Right kidney (tissue), 1 donor: ENCODE results near the gene LGALSL.
"Not testable (repeated sequence)": the region's sequence is repeated elsewhere in the genome, so short reads cannot be mapped to it uniquely, and the experiment has no call there.

Source experiments
- DNase-seq: peaks from one replicate; pipeline ENCODE4 v3.0.0-alpha.2; 2016

LGALSL gene

GRCh38 chr2:64442277-64442676 is 11.7 kb upstream of the LGALSL start:
- no peak for DNase-seq

GRCh38 chr2:64442801-64443429 is 11.0 kb upstream of the LGALSL start:
- DNase-seq, result no peak

GRCh38 chr2:64445970-64446369 is 8.0 kb upstream of the LGALSL start:
- DNase-seq, result not testable (repeated sequence)

GRCh38 chr2:64447317-64448040 is 6.5 kb upstream of the LGALSL start:
- DNase-seq, result no peak

GRCh38 chr2:64448041-64448426 is 5.9 kb upstream of the LGALSL start:
- DNase-seq, result no peak

- no peak for DNase-seq
These were observed 2.9 kb upstream of the LGALSL start for GRCh38 chr2:64451051-64451450.

- DNase-seq, result peak; percentile 86
These were observed 697 bp downstream of the LGALSL start for GRCh38 chr2:64454386-64455332.

GRCh38 chr2:64455545-64455944 is 1.6 kb downstream of the LGALSL start:
- no peak for DNase-seq

- no peak for DNase-seq
These were observed 2.3 kb downstream of the LGALSL start for GRCh38 chr2:64456293-64456692.

- DNase-seq, result no peak
These were observed 3.6 kb downstream of the LGALSL start for GRCh38 chr2:64457524-64457923.

- DNase-seq, result no peak
These were observed 5.6 kb downstream of the LGALSL start for GRCh38 chr2:64459575-64459974.

- no peak for DNase-seq
These were observed 6.4 kb downstream of the LGALSL start for GRCh38 chr2:64460330-64460729.

GRCh38 chr2:64461271-64462058 is 7.5 kb downstream of the LGALSL start:
- no peak for DNase-seq

- no peak for DNase-seq
These were observed 8.2 kb downstream of the LGALSL start for GRCh38 chr2:64462171-64462570.

- DNase-seq, result no peak
These were observed 9.2 kb downstream of the LGALSL start for GRCh38 chr2:64462940-64463700.

GRCh38 chr2:64463781-64464180 is 9.8 kb downstream of the LGALSL start:
- DNase-seq, result no peak

GRCh38 chr2:64466478-64467085 is 12.6 kb downstream of the LGALSL start:
- no peak for DNase-seq

GRCh38 chr2:64467096-64467843 is 13.3 kb downstream of the LGALSL start:
- DNase-seq, result no peak

- DNase-seq, result no peak
These were observed 15.3 kb downstream of the LGALSL start for GRCh38 chr2:64469261-64469660.

- no peak for DNase-seq
These were observed 16.1 kb downstream of the LGALSL start for GRCh38 chr2:64470071-64470470.
